BLaER1 (cell line): ENCODE data around the gene KAZN.

Experiments
- H3K27ac ChIP-seq: shearing (Covaris generic); formaldehyde crosslinking; 2 replicates; pipeline ENCODE4 v1.8.1; 2022
- H3K27me3 ChIP-seq: shearing (Covaris generic); formaldehyde crosslinking; 2 replicates; pipeline ENCODE4 v1.8.1; 2022
- H3K36me3 ChIP-seq: shearing (Covaris generic); formaldehyde crosslinking; 2 replicates; pipeline ENCODE4 v1.8.1; 2022
- H3K4me1 ChIP-seq: shearing (Covaris generic); formaldehyde crosslinking; 2 replicates; pipeline ENCODE4 v1.8.1; 2022
- H3K4me2 ChIP-seq: shearing (Covaris generic); formaldehyde crosslinking; 2 replicates; pipeline ENCODE4 v1.8.1; 2022
- H3K4me3 ChIP-seq: shearing (Covaris generic); formaldehyde crosslinking; 2 replicates; pipeline ENCODE4 v1.8.1; 2022
- H3K9ac ChIP-seq: shearing (Covaris generic); formaldehyde crosslinking; 2 replicates; pipeline ENCODE4 v1.8.1; 2022
- H3K9me3 ChIP-seq: shearing (Covaris generic); formaldehyde crosslinking; 2 replicates; pipeline ENCODE4 v1.8.1; 2022
- H4K20me1 ChIP-seq: shearing (Covaris generic); formaldehyde crosslinking; 2 replicates; pipeline ENCODE4 v1.8.1; 2022
- Cebpa-rat ChIP-seq: shearing (Covaris generic); IDR thresholded peaks from 2 replicates; pipeline ENCODE4 v1.8.1; 2022

KAZN gene

DNA sequence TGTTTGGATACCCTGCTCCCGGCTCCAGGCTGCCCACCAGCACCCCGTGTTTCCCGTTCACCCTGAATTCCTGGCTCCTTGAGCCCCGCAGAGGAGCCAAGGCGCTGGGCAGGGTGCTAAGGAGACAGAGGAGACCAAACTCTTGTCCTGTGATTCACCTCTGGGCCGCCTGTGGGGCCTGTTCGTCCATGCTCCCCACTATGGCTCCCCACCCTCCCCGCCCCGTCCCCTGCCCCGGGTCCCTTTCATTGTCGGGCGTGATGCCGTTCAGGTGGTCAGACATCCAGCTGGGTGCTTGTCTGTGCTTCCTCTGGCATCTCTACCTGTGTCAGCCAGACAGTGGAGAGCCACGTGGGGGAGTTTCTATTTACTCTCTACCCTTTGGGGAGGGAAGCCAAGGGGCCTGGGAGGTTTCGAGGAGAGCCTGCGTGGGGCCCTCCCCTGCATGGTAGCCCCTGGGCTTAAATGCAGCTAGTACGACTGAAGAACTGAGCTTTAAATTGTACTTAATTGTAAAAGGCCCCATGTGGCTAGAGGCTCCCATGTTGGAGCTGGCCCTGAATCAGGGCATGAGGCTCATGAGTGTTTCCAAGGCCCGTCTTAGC is 333.7 kb downstream of the KAZN start:
- Histone ChIP-seq H3K27ac (no peak overlapping the region), H3K36me3 (no peaks in the 10 kb centered on the region), H3K4me1 (peaks cover 47% of the 10 kb centered on the region), H3K9me3 (no peaks in the 10 kb centered on the region), H3K9ac (no peak overlapping the region), H4K20me1 (peaks cover 74% of the 10 kb centered on the region), H3K4me2 (no peak overlapping the region; the same call in 1 of the 2 replicates), H3K4me3 (no peak overlapping the region), H3K27me3 (no peaks in the 10 kb centered on the region)
- TF ChIP-seq Cebpa-rat = no peak

DNA sequence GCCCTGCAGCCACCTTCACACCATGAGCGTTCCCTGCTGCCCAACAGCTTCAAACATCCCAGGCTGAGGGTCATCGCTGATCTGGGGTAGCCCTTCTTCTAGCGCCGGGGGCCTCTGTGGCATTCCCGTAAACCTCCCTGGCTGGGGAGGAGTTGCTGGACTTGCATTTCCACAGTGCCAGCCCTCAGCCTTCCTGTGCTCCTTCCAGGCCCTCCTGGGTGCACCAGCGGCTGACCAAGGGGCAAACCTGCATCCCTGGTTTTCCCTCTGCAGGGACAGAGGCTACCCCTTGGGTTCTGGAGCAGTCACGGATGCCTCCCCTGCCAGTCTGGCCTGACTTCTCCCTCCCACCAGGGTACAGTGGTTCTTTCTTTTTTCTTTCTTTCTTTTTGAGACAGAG is 336.4 kb downstream of the KAZN start:
- Histone ChIP-seq H4K20me1 (peaks cover 74% of the 10 kb centered on the region), H3K4me3 (no peak overlapping the region), H3K36me3 (no peaks in the 10 kb centered on the region), H3K4me1 (peaks cover 25% of the 10 kb centered on the region), H3K4me2 (no peak overlapping the region), H3K27me3 (no peaks in the 10 kb centered on the region), H3K9ac (no peak overlapping the region), H3K9me3 (no peaks in the 10 kb centered on the region), H3K27ac (no peak overlapping the region)
- TF ChIP-seq Cebpa-rat = no peak

DNA sequence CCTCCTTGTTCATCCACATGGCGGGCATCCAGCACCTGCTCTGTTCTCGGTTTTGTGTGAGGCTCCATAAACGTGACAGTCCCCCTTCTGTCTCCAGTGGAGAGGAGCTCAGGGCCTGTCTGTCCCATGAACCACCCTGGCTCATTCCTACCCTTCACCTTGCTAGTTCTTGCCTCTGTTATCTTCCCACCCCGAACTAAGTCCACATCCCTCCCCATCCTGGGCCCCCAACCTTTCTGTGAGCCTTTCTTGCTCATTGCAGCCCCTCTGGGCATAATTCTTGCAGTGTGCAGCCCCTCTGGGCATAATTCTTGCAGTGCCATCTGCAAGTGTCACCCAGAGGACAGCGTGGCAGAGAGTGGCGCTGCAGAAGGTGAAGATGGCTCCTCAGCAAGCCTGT is 338.3 kb downstream of the KAZN start:
- peaks cover 73% of the 10 kb centered on the region for H4K20me1 ChIP-seq
- TF ChIP-seq Cebpa-rat = no peak
- no peaks in the 10 kb centered on the region for H3K9me3 ChIP-seq
- H3K36me3 ChIP-seq = no peaks in the 10 kb centered on the region
- no peak overlapping the region for H3K27ac ChIP-seq
- no peak overlapping the region for H3K9ac ChIP-seq
- no peaks in the 10 kb centered on the region for H3K27me3 ChIP-seq
- no peak overlapping the region for H3K4me3 ChIP-seq
- H3K4me1 ChIP-seq = peaks cover 25% of the 10 kb centered on the region
- no peak overlapping the region for H3K4me2 ChIP-seq

DNA sequence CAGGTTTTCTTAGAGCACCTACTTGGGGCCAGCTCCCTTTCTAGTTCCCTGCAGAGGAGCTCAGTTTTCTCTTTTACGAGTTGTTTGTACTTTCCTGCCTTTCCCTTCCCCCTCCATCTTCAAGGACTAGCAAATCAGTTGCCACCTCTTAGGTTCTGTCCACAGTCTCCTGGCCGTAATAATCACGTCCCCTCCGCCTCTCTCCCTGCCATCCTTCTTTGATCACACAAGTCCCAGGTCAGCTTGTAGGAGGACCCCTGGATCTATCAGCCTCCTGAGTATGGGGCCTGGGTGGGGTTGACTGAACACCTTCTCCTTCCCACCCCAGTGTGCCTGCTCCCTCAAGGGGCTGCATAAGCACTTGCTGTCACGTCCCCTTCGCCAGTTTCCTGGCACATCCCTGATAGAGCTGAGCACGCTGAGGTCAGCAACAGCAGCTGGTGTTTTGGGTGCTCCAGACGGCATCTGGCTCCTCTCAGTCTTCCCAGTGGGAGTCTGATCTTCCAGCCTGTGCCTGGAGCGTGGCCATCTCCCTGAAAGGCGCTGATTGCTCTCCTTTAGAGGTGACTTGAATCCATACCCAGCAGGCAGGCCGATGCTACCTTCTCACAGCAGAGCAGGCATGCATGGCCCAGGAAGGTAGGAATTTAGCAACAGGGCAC is 338.9 kb downstream of the KAZN start:
- Histone ChIP-seq H3K9me3 (no peaks in the 10 kb centered on the region), H3K9ac (no peak overlapping the region), H3K4me3 (no peak overlapping the region), H3K36me3 (no peaks in the 10 kb centered on the region), H3K27ac (no peak overlapping the region), H4K20me1 (peaks cover 77% of the 10 kb centered on the region), H3K4me2 (no peak overlapping the region), H3K27me3 (no peaks in the 10 kb centered on the region), H3K4me1 (peaks cover 31% of the 10 kb centered on the region)
- TF ChIP-seq Cebpa-rat = no peak

DNA sequence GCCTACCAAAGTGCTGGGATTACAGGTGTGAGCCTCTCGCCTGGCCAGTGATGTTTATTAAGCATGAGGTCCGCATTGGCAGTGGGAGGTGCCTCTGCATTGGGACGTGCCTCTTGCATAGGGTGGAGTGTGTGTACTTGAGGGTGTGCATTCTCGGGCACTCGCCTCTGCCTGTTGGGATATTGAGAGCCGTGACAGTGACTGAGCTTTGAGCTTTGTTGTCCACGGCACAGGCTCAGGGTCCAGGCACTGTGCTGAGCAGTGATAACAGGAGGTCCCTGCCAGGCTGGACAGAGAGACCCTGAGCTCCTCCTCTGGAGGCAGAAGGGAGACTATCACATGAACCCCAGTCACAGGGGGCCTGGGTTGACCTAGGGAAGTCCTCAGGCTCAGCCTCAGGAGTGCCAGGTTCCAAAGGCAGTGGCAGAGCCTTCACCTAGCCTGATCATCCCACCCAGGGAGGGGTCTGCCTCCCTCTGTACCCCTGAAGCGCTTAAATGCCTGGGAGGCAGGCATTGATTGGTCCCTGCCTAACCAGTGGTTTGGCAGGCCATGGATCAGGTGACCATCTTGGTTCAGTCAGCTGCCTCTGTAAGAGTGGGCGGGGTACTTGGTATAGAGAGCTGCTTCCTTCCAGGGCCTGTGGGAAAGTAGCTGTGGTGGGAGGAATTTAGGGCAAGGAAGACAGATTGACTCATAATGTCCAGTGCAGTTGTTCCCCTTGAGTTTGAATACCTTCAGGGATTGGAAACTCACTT is 341.2 kb downstream of the KAZN start:
- no peaks in the 10 kb centered on the region for H3K9me3 ChIP-seq
- H3K36me3 ChIP-seq = peaks cover 3% of the 10 kb centered on the region; the same call in 1 of the 2 replicates
- H3K27me3 ChIP-seq = no peaks in the 10 kb centered on the region
- no peak overlapping the region for H3K4me2 ChIP-seq
- 0 out of 2 replicates have a peak overlapping the region, but pooled peaks have one; percentile 9 for H3K27ac ChIP-seq
- H3K9ac ChIP-seq = no peak overlapping the region
- no peak overlapping the region for H3K4me3 ChIP-seq
- no peak for TF ChIP-seq Cebpa-rat
- peaks cover 96% of the 10 kb centered on the region for H4K20me1 ChIP-seq
- peaks cover 48% of the 10 kb centered on the region for H3K4me1 ChIP-seq

DNA sequence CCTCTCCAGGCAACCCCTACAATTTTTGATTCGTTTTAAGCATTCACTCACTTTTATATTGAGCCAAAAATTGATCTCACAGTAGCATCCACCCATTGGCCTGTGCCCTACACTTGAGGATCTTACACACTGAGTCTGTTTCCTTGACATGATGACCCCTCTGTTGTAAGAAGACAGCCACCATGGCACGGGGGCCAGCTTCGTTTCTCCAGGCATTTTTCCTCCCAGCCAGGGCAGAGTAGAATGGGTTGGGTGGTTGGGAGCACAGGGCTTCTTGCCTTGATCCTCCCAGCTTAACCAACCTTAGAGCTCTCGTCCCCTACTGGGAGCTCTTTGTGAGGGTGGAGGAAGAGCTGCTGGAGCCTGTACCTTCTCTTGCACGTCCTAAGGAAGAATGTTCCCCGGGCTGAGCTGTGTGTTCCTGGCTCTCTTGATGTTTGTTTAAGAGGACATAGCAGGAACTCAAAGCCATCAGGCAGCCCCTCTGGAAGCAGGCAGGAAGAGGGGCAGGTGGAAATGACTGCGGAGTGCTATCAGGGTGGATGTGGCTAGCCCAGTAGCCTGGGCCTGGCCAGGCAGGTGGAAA is 341.9 kb downstream of the KAZN start:
- Histone ChIP-seq H4K20me1 (peaks cover 97% of the 10 kb centered on the region), H3K9me3 (no peaks in the 10 kb centered on the region), H3K36me3 (peaks cover 3% of the 10 kb centered on the region; the same call in 1 of the 2 replicates), H3K4me2 (peak overlapping the region; percentile 34), H3K27me3 (no peaks in the 10 kb centered on the region), H3K9ac (no peak overlapping the region), H3K4me1 (peaks cover 52% of the 10 kb centered on the region), H3K4me3 (no peak overlapping the region), H3K27ac (no peak overlapping the region)
- TF ChIP-seq Cebpa-rat = no peak

- H4K20me1 ChIP-seq = peaks cover 95% of the 10 kb centered on the region
- peaks cover 12% of the 10 kb centered on the region; the same call in 1 of the 2 replicates for H3K36me3 ChIP-seq
- no peak overlapping the region for H3K27ac ChIP-seq
- peak overlapping the region; percentile 81 for H3K4me2 ChIP-seq
- H3K4me3 ChIP-seq = no peak overlapping the region
- no peak overlapping the region for H3K9ac ChIP-seq
- H3K4me1 ChIP-seq = peaks cover 63% of the 10 kb centered on the region
- no peak for TF ChIP-seq Cebpa-rat
- H3K9me3 ChIP-seq = no peaks in the 10 kb centered on the region
- no peaks in the 10 kb centered on the region for H3K27me3 ChIP-seq
Measured at GRCh38 chr1:14941864-14942263, 343.4 kb downstream of the KAZN start.

DNA sequence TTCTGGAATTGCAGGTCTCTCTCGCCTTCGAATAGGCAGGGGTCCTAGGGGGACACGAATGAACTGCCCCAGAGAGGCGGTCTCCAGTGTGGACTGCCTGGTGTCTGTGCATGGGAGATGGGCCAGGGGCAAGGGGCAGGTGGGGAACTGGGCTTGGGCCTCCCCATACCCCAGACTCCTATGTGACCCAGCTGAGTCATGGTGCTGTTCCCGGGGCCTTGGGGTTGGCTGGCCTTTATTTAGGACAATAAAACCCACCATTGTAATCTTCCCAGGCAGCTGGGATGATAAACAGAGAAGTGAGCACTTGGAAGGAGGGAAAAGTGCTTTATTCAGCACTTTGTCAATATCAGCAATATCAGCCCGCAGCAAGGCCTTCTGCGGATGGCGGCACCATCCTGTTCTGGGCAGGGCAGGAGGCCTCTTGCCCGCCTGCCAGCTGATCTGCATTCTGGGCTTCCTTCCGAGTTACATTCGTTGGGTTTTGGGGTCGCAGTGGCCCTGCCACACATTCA is 346.0 kb downstream of the KAZN start:
- Histone ChIP-seq H3K9ac (no peak overlapping the region), H3K27ac (no peak overlapping the region), H4K20me1 (peaks cover 93% of the 10 kb centered on the region), H3K36me3 (peaks cover 26% of the 10 kb centered on the region; the same call in 1 of the 2 replicates), H3K9me3 (no peaks in the 10 kb centered on the region), H3K27me3 (no peaks in the 10 kb centered on the region), H3K4me3 (no peak overlapping the region), H3K4me1 (peaks cover 65% of the 10 kb centered on the region), H3K4me2 (no peak overlapping the region)
- TF ChIP-seq Cebpa-rat = no peak

- Histone ChIP-seq H3K4me1 (peaks cover 65% of the 10 kb centered on the region), H3K27ac (no peak overlapping the region), H4K20me1 (peaks cover 93% of the 10 kb centered on the region), H3K9me3 (no peaks in the 10 kb centered on the region), H3K27me3 (no peaks in the 10 kb centered on the region), H3K9ac (no peak overlapping the region), H3K4me2 (no peak overlapping the region; the same call in 1 of the 2 replicates), H3K4me3 (no peak overlapping the region), H3K36me3 (peaks cover 26% of the 10 kb centered on the region; the same call in 1 of the 2 replicates)
- no peak for TF ChIP-seq Cebpa-rat
Measured at GRCh38 chr1:14945132-14946010, 346.9 kb downstream of the KAZN start.
